NB4 (cell line): Measurements from ENCODE around the gene MME.

Source experiments
- DNase-seq: peaks from one replicate; pipeline ENCODE4 v3.0.0; 2010; ENCODE audit warnings: low read depth
- H3K4me3 ChIP-seq: one replicate; pipeline ENCODE4 v1.5.1; 2011; ENCODE audit warnings: mild to moderate bottlenecking, low read depth, low read length, moderate library complexity
- MYC ChIP-seq: IDR thresholded peaks from 2 replicates; pipeline ENCODE4 v1.6.1; 2011; ENCODE audit warnings: low read depth, low read length
- POLR2A ChIP-seq: IDR thresholded peaks from 2 replicates; pipeline ENCODE4 v1.6.1; 2011; ENCODE audit warnings: mild to moderate bottlenecking; ENCODE audit not compliant: insufficient read length; ENCODE audit errors: extremely low read depth
- TF ChIP-seq, protein P1 (sequence below): IDR thresholded peaks from 2 replicates; pipeline ENCODE4 v1.6.1; 2011; ENCODE audit warnings: low read depth, low read length
- TF ChIP-seq, protein P2 (sequence below): IDR thresholded peaks from one replicate; pipeline ENCODE4 v1.5.1; 2012; ENCODE audit warnings: low read depth, low read length

Gene MME

DNA sequence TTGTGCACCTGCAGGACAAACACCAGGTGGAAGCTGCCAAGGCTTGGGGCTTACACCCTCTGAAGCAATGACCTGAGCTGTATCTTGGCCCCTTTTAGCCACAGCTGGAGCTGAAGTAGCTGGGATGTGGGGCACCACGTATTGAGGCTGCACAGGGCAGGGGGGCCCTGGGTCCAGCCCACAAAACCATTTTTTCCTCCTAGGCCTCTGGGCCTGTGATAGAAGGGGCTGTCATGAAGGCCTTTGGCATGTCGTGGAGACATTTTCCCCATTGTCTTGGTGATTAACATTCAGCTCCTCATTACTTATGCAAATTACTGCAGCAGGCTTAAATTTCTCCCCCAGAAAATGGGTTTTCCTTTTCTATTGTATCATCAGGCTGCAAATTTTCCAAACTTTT lies 27.6 kb upstream of the MME start:
- TF ChIP-seq, protein P1, sequence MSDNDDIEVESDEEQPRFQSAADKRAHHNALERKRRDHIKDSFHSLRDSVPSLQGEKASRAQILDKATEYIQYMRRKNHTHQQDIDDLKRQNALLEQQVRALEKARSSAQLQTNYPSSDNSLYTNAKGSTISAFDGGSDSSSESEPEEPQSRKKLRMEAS = no peak
- TF ChIP-seq MYC (no peak), POLR2A (no peak)
- TF ChIP-seq, protein P2, sequence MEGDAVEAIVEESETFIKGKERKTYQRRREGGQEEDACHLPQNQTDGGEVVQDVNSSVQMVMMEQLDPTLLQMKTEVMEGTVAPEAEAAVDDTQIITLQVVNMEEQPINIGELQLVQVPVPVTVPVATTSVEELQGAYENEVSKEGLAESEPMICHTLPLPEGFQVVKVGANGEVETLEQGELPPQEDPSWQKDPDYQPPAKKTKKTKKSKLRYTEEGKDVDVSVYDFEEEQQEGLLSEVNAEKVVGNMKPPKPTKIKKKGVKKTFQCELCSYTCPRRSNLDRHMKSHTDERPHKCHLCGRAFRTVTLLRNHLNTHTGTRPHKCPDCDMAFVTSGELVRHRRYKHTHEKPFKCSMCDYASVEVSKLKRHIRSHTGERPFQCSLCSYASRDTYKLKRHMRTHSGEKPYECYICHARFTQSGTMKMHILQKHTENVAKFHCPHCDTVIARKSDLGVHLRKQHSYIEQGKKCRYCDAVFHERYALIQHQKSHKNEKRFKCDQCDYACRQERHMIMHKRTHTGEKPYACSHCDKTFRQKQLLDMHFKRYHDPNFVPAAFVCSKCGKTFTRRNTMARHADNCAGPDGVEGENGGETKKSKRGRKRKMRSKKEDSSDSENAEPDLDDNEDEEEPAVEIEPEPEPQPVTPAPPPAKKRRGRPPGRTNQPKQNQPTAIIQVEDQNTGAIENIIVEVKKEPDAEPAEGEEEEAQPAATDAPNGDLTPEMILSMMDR = no peak
- H3K4me3 ChIP-seq = no peak overlapping the region
- DNase-seq = no peak

DNA sequence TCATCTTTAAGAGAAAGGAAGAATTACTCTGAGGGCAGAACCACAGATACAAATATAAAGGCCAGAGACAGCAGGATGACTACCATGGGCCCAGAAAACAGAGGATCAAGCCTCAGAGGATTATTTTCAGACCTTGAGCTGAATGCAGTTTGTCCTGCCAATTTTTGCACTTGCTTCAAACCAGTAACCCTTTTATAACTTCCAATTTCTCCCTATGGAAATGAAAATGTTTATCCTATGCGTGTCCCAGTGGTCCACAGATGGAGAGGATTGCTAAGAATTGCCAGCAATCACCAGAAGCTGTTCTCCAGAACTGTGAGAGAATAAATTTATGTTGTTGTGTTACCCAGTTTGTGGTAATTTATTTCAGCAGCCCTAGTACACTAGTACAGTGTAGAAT lies 26.4 kb upstream of the MME start:
- TF ChIP-seq MYC (no peak), POLR2A (no peak)
- TF ChIP-seq, protein P2 = no peak
- TF ChIP-seq, protein P1 = no peak
- DNase-seq = no peak
- H3K4me3 ChIP-seq = no peak overlapping the region

DNA sequence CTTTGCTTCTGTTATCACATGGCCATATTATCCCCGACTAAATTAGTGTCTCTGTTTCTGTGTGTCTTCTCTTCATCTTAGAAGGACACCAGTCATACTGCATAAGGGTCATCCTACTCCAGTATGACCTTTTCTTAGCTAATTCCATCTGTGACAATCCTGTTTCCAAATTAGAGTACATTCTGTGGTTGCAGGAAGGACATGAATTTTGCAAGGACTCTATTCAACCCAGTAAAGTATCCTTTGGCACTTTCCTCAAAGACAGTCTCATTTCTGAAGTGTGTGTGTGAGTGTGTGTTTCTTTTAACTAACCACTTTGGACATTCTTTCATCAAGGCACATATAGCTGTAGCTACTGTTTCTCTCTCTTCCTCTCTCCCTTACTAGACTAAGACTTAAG lies 15.2 kb upstream of the MME start:
- TF ChIP-seq, protein P2 = no peak
- no peak for TF ChIP-seq POLR2A
- no peak for TF ChIP-seq MYC
- TF ChIP-seq, protein P1 = no peak
- H3K4me3 ChIP-seq = no peak overlapping the region
- DNase-seq = no peak

DNA sequence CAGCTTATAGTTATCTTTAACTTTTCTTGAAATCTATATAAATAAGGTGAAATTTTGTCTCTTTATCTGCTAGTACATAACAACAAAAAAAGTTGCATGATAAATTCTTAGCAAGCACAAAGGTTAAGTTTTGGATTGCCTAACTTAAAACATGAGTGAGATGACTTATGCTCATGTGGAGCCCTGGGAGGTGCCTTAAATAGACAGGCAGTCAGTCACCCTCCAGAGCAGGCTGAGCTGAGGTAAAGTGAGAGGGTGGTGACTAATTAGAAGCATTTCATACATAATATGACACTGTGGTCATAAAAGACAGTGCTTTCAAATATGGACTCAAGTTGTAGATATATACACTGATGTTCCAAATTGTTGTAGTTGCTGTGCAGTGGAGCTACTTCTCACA lies 14.6 kb upstream of the MME start:
- no peak for DNase-seq
- H3K4me3 ChIP-seq = no peak overlapping the region
- TF ChIP-seq POLR2A (no peak), MYC (no peak)
- TF ChIP-seq, protein P1 = no peak
- TF ChIP-seq, protein P2 = no peak

DNA sequence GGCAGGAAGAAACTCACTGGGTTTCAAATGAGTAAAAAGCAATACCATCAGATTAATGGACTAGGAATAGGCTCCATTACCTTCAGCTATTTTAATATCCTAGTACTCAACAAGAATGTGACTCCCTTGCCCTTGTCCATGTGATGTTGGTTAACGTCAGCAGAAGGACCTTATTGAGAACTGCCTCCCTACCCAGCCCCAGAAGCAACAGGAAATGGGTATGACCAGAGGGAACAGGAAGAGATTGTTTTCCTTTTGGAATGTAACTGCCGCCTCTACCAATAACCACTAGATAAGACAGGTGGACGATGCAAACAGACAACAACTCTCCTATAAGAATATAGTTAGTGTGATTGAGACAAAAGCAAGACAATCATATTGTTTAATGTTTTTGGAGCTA lies 10.4 kb upstream of the MME start:
- no peak overlapping the region for H3K4me3 ChIP-seq
- DNase-seq = no peak
- TF ChIP-seq POLR2A (no peak), MYC (no peak)
- TF ChIP-seq, protein P1 = no peak
- TF ChIP-seq, protein P2 = no peak

DNA sequence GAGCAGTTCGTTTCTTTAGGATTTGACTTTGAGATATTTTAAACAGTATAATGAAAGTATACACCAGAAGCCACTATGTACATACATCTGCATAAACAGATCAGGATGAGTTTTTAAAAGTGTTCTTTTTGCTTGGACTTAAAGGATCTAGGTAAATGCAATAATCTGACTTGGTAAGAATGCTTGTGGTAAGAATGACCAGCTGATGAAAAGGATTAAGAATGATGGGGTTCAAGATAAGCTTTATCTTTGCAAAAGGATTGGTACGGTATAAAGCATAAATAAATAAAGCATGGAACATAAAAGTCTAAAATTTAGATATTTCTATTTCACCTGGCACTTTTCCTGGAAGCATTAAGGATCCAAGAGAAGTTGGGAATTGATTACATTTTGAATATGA lies 9.8 kb upstream of the MME start:
- TF ChIP-seq MYC (no peak), POLR2A (no peak)
- TF ChIP-seq, protein P2 = no peak
- TF ChIP-seq, protein P1 = no peak
- no peak for DNase-seq
- no peak overlapping the region for H3K4me3 ChIP-seq
